ENCODE results near the gene C16orf90.
A peak's percentile ranks its signal among the peaks of the same experiment; 100 is the strongest.
"Not testable (repeated sequence)": the region's sequence is repeated elsewhere in the genome, so short reads cannot be mapped to it uniquely, and the experiment has no call there.

C16orf90 gene

GRCh38 chr16:3511286-3512180 is 16.2 kb upstream of the C16orf90 start:
- Histone ChIP-seq H3K36me3 (ENCODE audit: insufficient read depth, low read length) (peaks cover 72% of the 10 kb centered on the region), H3K4me1 (ENCODE audit: insufficient read depth, low read length) (no peaks in the 10 kb centered on the region), H3K9me3 (ENCODE audit: low read length) (no peaks in the 10 kb centered on the region), H3K4me3 (ENCODE audit: low read depth in 1 of 2, low read length in 2 of 2) (no peak overlapping the region), H3K9ac (ENCODE audit: low read length) (no peak overlapping the region), H3K27ac (ENCODE audit: low read depth, low read length) (no peak overlapping the region), H3K27me3 (ENCODE audit: control insufficient read depth in 1 of 2, insufficient read depth in 2 of 2, low read length in 2 of 2) (no peaks in the 10 kb centered on the region)

- Histone ChIP-seq H3K9ac (ENCODE audit: low read length) (no peak overlapping the region), H3K4me3 (ENCODE audit: low read depth in 1 of 2, low read length in 2 of 2) (no peak overlapping the region), H3K36me3 (ENCODE audit: insufficient read depth, low read length) (peaks cover 70% of the 10 kb centered on the region), H3K27me3 (ENCODE audit: control insufficient read depth in 1 of 2, insufficient read depth in 2 of 2, low read length in 2 of 2) (no peaks in the 10 kb centered on the region), H3K27ac (ENCODE audit: low read depth, low read length) (no peak overlapping the region), H3K9me3 (ENCODE audit: low read length) (no peaks in the 10 kb centered on the region), H3K4me1 (ENCODE audit: insufficient read depth, low read length) (no peaks in the 10 kb centered on the region)
Observed at GRCh38 chr16:3510416-3510815, 15.1 kb upstream of the C16orf90 start.

- no peak overlapping the region for H3K27ac ChIP-seq (ENCODE audit: low read depth, low read length)
Observed at GRCh38 chr16:3509470-3509928, 14.2 kb upstream of the C16orf90 start.

GRCh38 chr16:3508736-3509135 is 13.4 kb upstream of the C16orf90 start:
- Histone ChIP-seq H3K36me3 (ENCODE audit: insufficient read depth, low read length) (peaks cover 53% of the 10 kb centered on the region), H3K9ac (ENCODE audit: low read length) (no peak overlapping the region), H3K27me3 (ENCODE audit: control insufficient read depth in 1 of 2, insufficient read depth in 2 of 2, low read length in 2 of 2) (no peaks in the 10 kb centered on the region), H3K4me1 (ENCODE audit: insufficient read depth, low read length) (no peaks in the 10 kb centered on the region), H3K27ac (ENCODE audit: low read depth, low read length) (no peak overlapping the region), H3K4me3 (ENCODE audit: low read depth in 1 of 2, low read length in 2 of 2) (no peak overlapping the region), H3K9me3 (ENCODE audit: low read length) (no peaks in the 10 kb centered on the region)

More at GRCh38 chr16:3509470-3509928, 14.2 kb upstream of the C16orf90 start:
- Histone ChIP-seq H3K36me3 (ENCODE audit: insufficient read depth, low read length) (peaks cover 61% of the 10 kb centered on the region), H3K27me3 (ENCODE audit: control insufficient read depth in 1 of 2, insufficient read depth in 2 of 2, low read length in 2 of 2) (no peaks in the 10 kb centered on the region), H3K4me1 (ENCODE audit: insufficient read depth, low read length) (no peaks in the 10 kb centered on the region), H3K4me3 (ENCODE audit: low read depth in 1 of 2, low read length in 2 of 2) (no peak overlapping the region), H3K9me3 (ENCODE audit: low read length) (no peaks in the 10 kb centered on the region), H3K9ac (ENCODE audit: low read length) (no peak overlapping the region)

GRCh38 chr16:3503523-3503922 is 8.2 kb upstream of the C16orf90 start:
- Histone ChIP-seq H3K4me1 (ENCODE audit: insufficient read depth, low read length) (peaks cover 7% of the 10 kb centered on the region), H3K27ac (ENCODE audit: low read depth, low read length) (no peak overlapping the region), H3K9me3 (ENCODE audit: low read length) (no peaks in the 10 kb centered on the region), H3K36me3 (ENCODE audit: insufficient read depth, low read length) (peaks cover 22% of the 10 kb centered on the region), H3K27me3 (ENCODE audit: control insufficient read depth in 1 of 2, insufficient read depth in 2 of 2, low read length in 2 of 2) (no peaks in the 10 kb centered on the region), H3K9ac (ENCODE audit: low read length) (no peak overlapping the region), H3K4me3 (ENCODE audit: low read depth in 1 of 2, low read length in 2 of 2) (no peak overlapping the region)

GRCh38 chr16:3501783-3502400 is 6.6 kb upstream of the C16orf90 start:
- H3K27me3 ChIP-seq (ENCODE audit: control insufficient read depth in 1 of 2, insufficient read depth in 2 of 2, low read length in 2 of 2): no peaks in the 10 kb centered on the region
- H3K27ac ChIP-seq (ENCODE audit: low read depth, low read length): no peak overlapping the region
- H3K9ac ChIP-seq (ENCODE audit: low read length): no peak overlapping the region
- peak overlapping the region; percentile 33 to 65 for H3K4me3 ChIP-seq (ENCODE audit: low read depth in 1 of 2, low read length in 2 of 2)
- peaks cover 11% of the 10 kb centered on the region for H3K36me3 ChIP-seq (ENCODE audit: insufficient read depth, low read length)
- H3K4me1 ChIP-seq (ENCODE audit: insufficient read depth, low read length): peaks cover 7% of the 10 kb centered on the region
- no peaks in the 10 kb centered on the region for H3K9me3 ChIP-seq (ENCODE audit: low read length)

GRCh38 chr16:3501412-3501761 is 6.1 kb upstream of the C16orf90 start:
- H3K9me3 ChIP-seq (ENCODE audit: low read length); H3K36me3 ChIP-seq (ENCODE audit: insufficient read depth, low read length); H3K4me1 ChIP-seq (ENCODE audit: insufficient read depth, low read length); H3K27me3 ChIP-seq (ENCODE audit: control insufficient read depth in 1 of 2, insufficient read depth in 2 of 2, low read length in 2 of 2): not testable (repeated sequence)
- peak overlapping the region; percentile 83 for H3K27ac ChIP-seq (ENCODE audit: low read depth, low read length)
- H3K9ac ChIP-seq (ENCODE audit: low read length): peak overlapping the region; percentile 38
- peak overlapping the region; percentile 56 to 65 for H3K4me3 ChIP-seq (ENCODE audit: low read depth in 1 of 2, low read length in 2 of 2)

GRCh38 chr16:3498988-3499387 is 3.7 kb upstream of the C16orf90 start:
- Histone ChIP-seq H3K4me1 (ENCODE audit: insufficient read depth, low read length) (peaks cover 7% of the 10 kb centered on the region), H3K27me3 (ENCODE audit: control insufficient read depth in 1 of 2, insufficient read depth in 2 of 2, low read length in 2 of 2) (no peaks in the 10 kb centered on the region), H3K4me3 (ENCODE audit: low read depth in 1 of 2, low read length in 2 of 2) (no peak overlapping the region), H3K9ac (ENCODE audit: low read length) (no peak overlapping the region), H3K9me3 (ENCODE audit: low read length) (no peaks in the 10 kb centered on the region), H3K27ac (ENCODE audit: low read depth, low read length) (no peak overlapping the region), H3K36me3 (ENCODE audit: insufficient read depth, low read length) (no peaks in the 10 kb centered on the region)

GRCh38 chr16:3497771-3498170 is 2.5 kb upstream of the C16orf90 start:
- Histone ChIP-seq H3K36me3 (ENCODE audit: insufficient read depth, low read length) (no peaks in the 10 kb centered on the region), H3K4me1 (ENCODE audit: insufficient read depth, low read length) (peaks cover 7% of the 10 kb centered on the region), H3K27ac (ENCODE audit: low read depth, low read length) (no peak overlapping the region), H3K4me3 (ENCODE audit: low read depth in 1 of 2, low read length in 2 of 2) (no peak overlapping the region), H3K27me3 (ENCODE audit: control insufficient read depth in 1 of 2, insufficient read depth in 2 of 2, low read length in 2 of 2) (no peaks in the 10 kb centered on the region), H3K9me3 (ENCODE audit: low read length) (no peaks in the 10 kb centered on the region), H3K9ac (ENCODE audit: low read length) (no peak overlapping the region)

- Histone ChIP-seq H3K36me3 (ENCODE audit: insufficient read depth, low read length) (no peaks in the 10 kb centered on the region), H3K4me3 (ENCODE audit: low read depth in 1 of 2, low read length in 2 of 2) (no peak overlapping the region), H3K9ac (ENCODE audit: low read length) (no peak overlapping the region), H3K9me3 (ENCODE audit: low read length) (no peaks in the 10 kb centered on the region), H3K4me1 (ENCODE audit: insufficient read depth, low read length) (no peaks in the 10 kb centered on the region), H3K27ac (ENCODE audit: low read depth, low read length) (no peak overlapping the region), H3K27me3 (ENCODE audit: control insufficient read depth in 1 of 2, insufficient read depth in 2 of 2, low read length in 2 of 2) (no peaks in the 10 kb centered on the region)
Observed at GRCh38 chr16:3496386-3496785, 1.1 kb upstream of the C16orf90 start.

GRCh38 chr16:3494386-3494973 is 809 bp downstream of the C16orf90 start:
- Histone ChIP-seq H3K4me3 (ENCODE audit: low read depth in 1 of 2, low read length in 2 of 2) (no peak overlapping the region), H3K27ac (ENCODE audit: low read depth, low read length) (no peak overlapping the region), H3K9ac (ENCODE audit: low read length) (no peak overlapping the region), H3K4me1 (ENCODE audit: insufficient read depth, low read length) (no peaks in the 10 kb centered on the region), H3K9me3 (ENCODE audit: low read length) (no peaks in the 10 kb centered on the region), H3K36me3 (ENCODE audit: insufficient read depth, low read length) (no peaks in the 10 kb centered on the region), H3K27me3 (ENCODE audit: control insufficient read depth in 1 of 2, insufficient read depth in 2 of 2, low read length in 2 of 2) (no peaks in the 10 kb centered on the region)
